IMR-90 (cell line): ENCODE results near the gene KLF2. TPM values are rescaled to one million over a fixed set of nuclear protein-coding genes. Genes with fewer than 3 reads are reported as not detected.

Experiments
- ATAC-seq: fragments of 200-7000 bp; cut with Tn5 transposase; 2 replicates; pipeline ENCODE4 v1.9.1; 2020; ENCODE audit warnings: low read depth, mild to moderate bottlenecking, moderate library complexity
- BruUV-seq: library from RNA; stranded (reverse); fragments of 400-500 nt; replicated peaks from 2 replicates; lab custom pipeline; 2021; lab: Mats Ljungman, UMichigan
- CTCF ChIA-PET: fragments of 300-600 bp; formaldehyde crosslinking; extraction: SDS; loops from one replicate; lab custom pipeline; 2021; ENCODE audit warnings: antibody characterized with exemption; lab: Yijun Ruan, JAX
- POLR2A ChIA-PET: fragments of 300-600 bp; sonication (Branson Sonifier 250); formaldehyde crosslinking; loops from one replicate; lab custom pipeline; 2022; ENCODE audit warnings: antibody characterized with exemption; ENCODE audit not compliant: unreplicated experiment; lab: Charles Lee
- DNase-seq: peaks from one replicate; pipeline ENCODE4 v3.0.0; 2013
- H2AFZ ChIP-seq: replicated peaks from 2 replicates; pipeline ENCODE3; 2013; ENCODE audit warnings: low read length, mild to moderate bottlenecking; ENCODE audit not compliant: poor library complexity
- H2AK5ac ChIP-seq: 2 replicates; pipeline ENCODE4 v1.6.1; 2013; ENCODE audit warnings: low read depth, low read length, inconsistent platforms
- H2AK9ac ChIP-seq: replicated peaks from 2 replicates; pipeline ENCODE3; 2013; ENCODE audit warnings: mild to moderate bottlenecking, low read depth, low read length, moderate library complexity; ENCODE audit not compliant: poor library complexity
- H2BK120ac ChIP-seq: 2 replicates; pipeline ENCODE4 v1.6.1; 2013; ENCODE audit warnings: low read depth, low read length, inconsistent platforms
- H2BK15ac ChIP-seq: 3 replicates; pipeline ENCODE4 v1.6.1; 2013; ENCODE audit warnings: low read depth, low read length, inconsistent platforms
- H2BK20ac ChIP-seq: 2 replicates; pipeline ENCODE4 v1.6.1; 2013; ENCODE audit warnings: low read depth, mild to moderate bottlenecking, inconsistent platforms, low read length, moderate library complexity
- H2BK5ac ChIP-seq: 2 replicates; pipeline ENCODE4 v1.6.1; 2013; ENCODE audit warnings: mild to moderate bottlenecking, low read depth, low read length, inconsistent platforms; ENCODE audit not compliant: poor library complexity, severe bottlenecking
- H3K14ac ChIP-seq: replicated peaks from 2 replicates; pipeline ENCODE4 v1.6.1; 2013; ENCODE audit warnings: low read depth, low read length, inconsistent platforms
- H3K18ac ChIP-seq: 2 replicates; pipeline ENCODE4 v1.6.1; 2013; ENCODE audit warnings: low read depth, low read length, control low read depth
- H3K23ac ChIP-seq: 2 replicates; pipeline ENCODE4 v1.6.1; 2013; ENCODE audit warnings: low read depth, low read length, inconsistent platforms
- H3K27ac ChIP-seq: 2 replicates; pipeline ENCODE4 v1.5.1; 2013; ENCODE audit warnings: mild to moderate bottlenecking, control low read depth, low read length; ENCODE audit not compliant: insufficient read depth
- H3K27me3 ChIP-seq: 2 replicates; pipeline ENCODE4 v1.6.1; 2013; ENCODE audit warnings: low read length; ENCODE audit not compliant: control insufficient read depth, insufficient read depth
- H3K36me3 ChIP-seq: 2 replicates; pipeline ENCODE4 v1.6.1; 2013; ENCODE audit warnings: low read length, mixed read lengths; ENCODE audit not compliant: control insufficient read depth, insufficient read depth
- H3K4ac ChIP-seq: 2 replicates; pipeline ENCODE4 v1.6.1; 2013; ENCODE audit warnings: low read depth, low read length, inconsistent platforms
- H3K4me1 ChIP-seq: 2 replicates; pipeline ENCODE4 v1.6.1; 2013; ENCODE audit warnings: low read length, mixed read lengths; ENCODE audit not compliant: control insufficient read depth, insufficient read depth
- H3K4me2 ChIP-seq: 2 replicates; pipeline ENCODE4 v1.6.1; 2013; ENCODE audit warnings: low read depth, mild to moderate bottlenecking, control low read depth, low read length, moderate library complexity
- H3K4me3 ChIP-seq: 2 replicates; pipeline ENCODE4 v1.5.1; 2013; ENCODE audit warnings: low read depth, mild to moderate bottlenecking, control low read depth, low read length, moderate library complexity; ENCODE audit not compliant: insufficient read depth
- H3K56ac ChIP-seq: 2 replicates; pipeline ENCODE4 v1.6.1; 2013; ENCODE audit warnings: low read length, inconsistent platforms; ENCODE audit not compliant: insufficient read depth; ENCODE audit errors: extremely low read depth
- H3K79me1 ChIP-seq, 2 experiments: 2 replicates each; pipeline ENCODE4 v1.6.1; 2013; ENCODE audit warnings: low read length in 2 of 2, inconsistent platforms in 1 of 2, low read depth in 1 of 2
- H3K9ac ChIP-seq: 2 replicates; pipeline ENCODE4 v1.6.1; 2013; ENCODE audit warnings: low read depth, low read length, control low read depth
- H3K9me1 ChIP-seq: 2 replicates; pipeline ENCODE4 v1.6.1; 2013; ENCODE audit warnings: low read length, inconsistent platforms; ENCODE audit not compliant: insufficient read depth
- H3K9me3 ChIP-seq: 2 replicates; pipeline ENCODE4 v1.6.1; 2013; ENCODE audit warnings: low read length; ENCODE audit not compliant: control insufficient read depth, insufficient read depth
- H4K20me1 ChIP-seq: 2 replicates; pipeline ENCODE4 v1.6.1; 2013; ENCODE audit warnings: low read length, inconsistent platforms; ENCODE audit not compliant: insufficient read depth
- H4K5ac ChIP-seq: 2 replicates; pipeline ENCODE4 v1.6.1; 2013; ENCODE audit warnings: mild to moderate bottlenecking, low read depth, low read length, control low read depth
- H4K8ac ChIP-seq, 2 experiments: 2 replicates each; pipeline ENCODE4 v1.6.1; 2013; ENCODE audit warnings: low read depth in 2 of 2, low read length in 2 of 2, control low read depth in 1 of 2, inconsistent platforms in 1 of 2
- H4K91ac ChIP-seq: 2 replicates; pipeline ENCODE4 v1.6.1; 2013; ENCODE audit warnings: low read depth, low read length, inconsistent platforms; ENCODE audit not compliant: insufficient read depth
- CHD1 ChIP-seq: IDR thresholded peaks from 2 replicates; pipeline ENCODE4 v1.6.1; 2012; ENCODE audit warnings: low read depth, low read length, improper control_type of control experiment
- ELK1 ChIP-seq: fragments of 150-350 bp; IDR thresholded peaks from 2 replicates; pipeline ENCODE4 v1.6.1; 2016; ENCODE audit warnings: low read depth, mild to moderate bottlenecking, low read length, moderate library complexity, borderline replicate concordance
- NFE2L2 ChIP-seq: fragments of 150-350 bp; IDR thresholded peaks from 2 replicates; pipeline ENCODE4 v1.6.1; 2016; ENCODE audit warnings: low read depth, mild to moderate bottlenecking, low read length
- RAD21 ChIP-seq: IDR thresholded peaks from 2 replicates; pipeline ENCODE4 v1.6.1; 2012; ENCODE audit warnings: low read length, improper control_type of control experiment
- RCOR1 ChIP-seq: IDR thresholded peaks from 2 replicates; pipeline ENCODE4 v1.6.1; 2012; ENCODE audit warnings: mild to moderate bottlenecking, low read length, improper control_type of control experiment; ENCODE audit not compliant: insufficient replicate concordance
- RFX5 ChIP-seq: IDR thresholded peaks from 2 replicates; pipeline ENCODE4 v1.8.0; 2012; ENCODE audit warnings: low read depth, mild to moderate bottlenecking, low read length, moderate library complexity
- USF2 ChIP-seq: fragments of 150-350 bp; IDR thresholded peaks from 2 replicates; pipeline ENCODE4 v1.6.1; 2017; ENCODE audit warnings: mild to moderate bottlenecking, antibody characterized with exemption, low read length, low read depth
- WGBS, 2 experiments: methylation state at CpG; one replicate each; pipeline versions ENCODE4 v1.1.5 to v1.1.7; 2013; ENCODE audit warnings: missing lambda C conversion rate in 2 of 2; ENCODE audit not compliant: insufficient read length in 1 of 2; ENCODE audit errors: extremely low coverage in 2 of 2; 5-methylcytosine and 5-hydroxymethylcytosine counted together
- dilution Hi-C: fragments of 300-500 bp; cut with HindIII; formaldehyde crosslinking; loops from one replicate; pipeline ENCODE4 v1.14.3; 2018; ENCODE audit warnings: low sequenced_read_pairs; ENCODE audit not compliant: unreplicated experiment
- in situ Hi-C: fragments of 300-500 bp; cut with MboI; formaldehyde crosslinking; loops from 3 replicates; pipeline ENCODE4 v1.14.3; 2019; ENCODE audit warnings: low sequenced_read_pairs, inconsistent platforms, mixed read lengths
- intact Hi-C: fragments of 100-400 bp; cut with micrococcal nuclease; formaldehyde crosslinking; loops from 2 replicates; pipeline ENCODE4 v1.10.0; 2022
- polyA plus RNA-seq, 3 experiments: library from polyadenylated mRNA; depleted of rRNA; stranded (reverse); fragments of >200 nt; gene quantifications; 2 replicates each; pipeline ENCODE4 v1.2.3, GENCODE V29; 2012; ENCODE audit warnings: low replicate concordance in 1 of 3
- total RNA-seq: library from RNA; depleted of rRNA; stranded (reverse); fragments of >200 nt; gene quantifications from 2 replicates; pipeline ENCODE4 v1.2.3, GENCODE V29; 2012
- TF ChIP-seq, protein P1 (sequence below): conservative IDR thresholded peaks from 2 replicates; pipeline ENCODE4 v1.5.1; 2012; ENCODE audit warnings: mild to moderate bottlenecking, low read depth, low read length, improper control_type of control experiment

Gene KLF2
- total and polyA plus RNA-seq, 2 of the 4 experiments (the other 2 are of a cell fraction) = 1.1 to 34.4 TPM

DNA sequence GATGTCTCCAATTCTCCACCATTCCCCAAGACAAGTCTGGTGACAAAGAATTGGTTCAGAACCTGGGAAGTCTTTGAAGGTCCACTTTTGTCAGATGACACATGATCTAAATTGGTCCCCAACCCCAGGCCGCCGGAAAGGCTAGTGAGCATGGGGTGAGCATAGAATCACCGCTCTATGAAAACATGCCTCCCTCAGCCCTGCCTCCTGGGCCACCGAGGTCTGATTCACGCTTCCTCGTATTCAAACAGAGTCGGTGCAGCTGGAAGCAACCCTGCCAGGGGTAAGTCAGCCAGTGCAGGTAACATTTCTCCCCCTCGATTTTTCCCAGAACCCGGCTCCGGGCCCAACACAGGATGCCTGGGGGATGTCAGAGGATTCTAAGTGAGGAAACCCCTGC, 33.9 kb upstream of the KLF2 start:
- no peak overlapping the region for H4K5ac ChIP-seq
- no peak overlapping the region for H3K18ac ChIP-seq
- ATAC-seq = no peak
- in situ Hi-C loops = no loop called here
- H2BK5ac ChIP-seq = no peak overlapping the region
- TF ChIP-seq, protein P1, sequence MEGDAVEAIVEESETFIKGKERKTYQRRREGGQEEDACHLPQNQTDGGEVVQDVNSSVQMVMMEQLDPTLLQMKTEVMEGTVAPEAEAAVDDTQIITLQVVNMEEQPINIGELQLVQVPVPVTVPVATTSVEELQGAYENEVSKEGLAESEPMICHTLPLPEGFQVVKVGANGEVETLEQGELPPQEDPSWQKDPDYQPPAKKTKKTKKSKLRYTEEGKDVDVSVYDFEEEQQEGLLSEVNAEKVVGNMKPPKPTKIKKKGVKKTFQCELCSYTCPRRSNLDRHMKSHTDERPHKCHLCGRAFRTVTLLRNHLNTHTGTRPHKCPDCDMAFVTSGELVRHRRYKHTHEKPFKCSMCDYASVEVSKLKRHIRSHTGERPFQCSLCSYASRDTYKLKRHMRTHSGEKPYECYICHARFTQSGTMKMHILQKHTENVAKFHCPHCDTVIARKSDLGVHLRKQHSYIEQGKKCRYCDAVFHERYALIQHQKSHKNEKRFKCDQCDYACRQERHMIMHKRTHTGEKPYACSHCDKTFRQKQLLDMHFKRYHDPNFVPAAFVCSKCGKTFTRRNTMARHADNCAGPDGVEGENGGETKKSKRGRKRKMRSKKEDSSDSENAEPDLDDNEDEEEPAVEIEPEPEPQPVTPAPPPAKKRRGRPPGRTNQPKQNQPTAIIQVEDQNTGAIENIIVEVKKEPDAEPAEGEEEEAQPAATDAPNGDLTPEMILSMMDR = no peak
- no peak for TF ChIP-seq RFX5
- TF ChIP-seq ELK1 = no peak
- no peak for TF ChIP-seq USF2
- no peak for TF ChIP-seq RAD21
- no peak for TF ChIP-seq RCOR1
- TF ChIP-seq CHD1 = no peak
- no peak for TF ChIP-seq NFE2L2
- no peak overlapping the region for H4K91ac ChIP-seq
- no peak overlapping the region for H3K4me3 ChIP-seq
- no peak overlapping the region for H2AFZ ChIP-seq
- H3K4me1 ChIP-seq = peaks cover 7% of the 10 kb centered on the region
- no peak overlapping the region for H2BK120ac ChIP-seq
- no peak overlapping the region for H2AK5ac ChIP-seq
- H3K36me3 ChIP-seq = no peaks in the 10 kb centered on the region
- no peaks in the 10 kb centered on the region for H4K20me1 ChIP-seq
- H2BK15ac ChIP-seq = no peak overlapping the region
- H3K4ac ChIP-seq = no peak overlapping the region
- WGBS, 2 experiments = 100% methylated on average over 2 of the region's 10 CpGs; no CpG with 5 or more reads in 1 of the 2 experiments
- H3K4me2 ChIP-seq = no peak overlapping the region
- intact Hi-C loops = no loop called here
- H4K8ac ChIP-seq = no peak overlapping the region
- H3K9ac ChIP-seq = no peak overlapping the region
- H3K27me3 ChIP-seq = peaks cover 15% of the 10 kb centered on the region
- BruUV-seq = no TSS peak
- H3K23ac ChIP-seq = no peak overlapping the region
- DNase-seq = no peak
- dilution Hi-C loops = no loop called here
- H2BK20ac ChIP-seq = no peak overlapping the region
- no peak overlapping the region for H3K27ac ChIP-seq
- no peak overlapping the region for H3K56ac ChIP-seq
- peaks cover 6% of the 10 kb centered on the region; the same call in 1 of the 2 replicates for H3K9me1 ChIP-seq
- no peak overlapping the region for H3K14ac ChIP-seq
- ChIA-PET POLR2A (no interaction called here), CTCF (no interaction called here)
- no peaks in the 10 kb centered on the region for H3K79me1 ChIP-seq
- no peaks in the 10 kb centered on the region for H3K9me3 ChIP-seq
- no peak overlapping the region for H2AK9ac ChIP-seq
